GM12892 (cell line): ENCODE results near the gene SLC37A1.

Source experiments
- POLR2A ChIP-seq: IDR thresholded peaks from 2 replicates; pipeline ENCODE4 v1.6.1; 2011; ENCODE audit warnings: low read depth, low read length, control low read depth
- POLR2AphosphoS5 ChIP-seq: IDR thresholded peaks from 2 replicates; pipeline ENCODE4 v1.6.1; 2011; ENCODE audit warnings: low read depth, low read length, control low read depth

DNA sequence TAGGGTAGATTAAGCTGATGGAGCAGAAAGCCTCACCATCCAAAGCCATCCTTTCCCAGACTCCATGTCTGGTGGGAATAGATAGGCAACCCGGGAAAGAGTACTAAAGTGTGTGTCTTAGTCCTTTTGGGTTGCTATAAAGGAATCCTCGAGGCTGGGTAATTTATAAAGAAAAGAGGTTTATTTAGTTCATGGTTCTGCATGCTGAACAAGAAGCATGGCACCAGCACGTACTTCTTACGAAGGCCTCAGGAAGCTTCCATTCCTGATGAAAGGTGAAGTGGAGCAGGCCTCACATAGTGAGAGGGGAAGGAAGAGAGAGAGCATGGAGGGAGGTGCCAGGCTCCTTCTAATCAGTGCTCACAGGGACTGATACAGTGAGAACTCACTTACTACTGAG lies 6.2 kb upstream of the SLC37A1 start:
- TF ChIP-seq POLR2AphosphoS5 (no peak), POLR2A (no peak)
